Measurements from ENCODE around the gene PATE2.

Gene PATE2

DNA sequence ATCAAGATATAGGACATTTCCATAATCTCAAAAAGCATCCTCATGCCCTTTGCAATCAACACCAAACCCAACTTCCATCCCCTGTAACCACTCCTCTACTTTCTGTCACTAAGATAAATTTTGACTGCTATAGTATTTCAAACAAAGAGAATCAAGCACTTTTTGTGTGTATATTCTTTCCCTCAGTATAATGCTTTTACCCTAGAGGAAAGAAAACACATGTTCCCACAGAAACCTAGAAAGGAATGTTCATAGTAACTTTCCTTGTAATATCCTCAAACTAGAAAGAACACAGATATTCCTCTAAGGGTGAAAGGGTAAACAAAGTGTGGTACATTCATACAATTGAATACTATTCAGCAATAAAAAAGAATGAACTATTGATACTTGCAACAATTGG is 38.0 kb downstream of the PATE2 start:
- H3K79me2 ChIP-seq (ENCODE audit: insufficient read depth, low read depth) = no peaks in the 10 kb centered on the region; the same call in 1 of the 2 replicates
- H2AFZ ChIP-seq (ENCODE audit: low read depth) = no peak overlapping the region
- H4K20me1 ChIP-seq (ENCODE audit: insufficient read depth) = no peaks in the 10 kb centered on the region
- H3K36me3 ChIP-seq (ENCODE audit: insufficient read depth) = no peaks in the 10 kb centered on the region
- TF ChIP-seq, protein P1, sequence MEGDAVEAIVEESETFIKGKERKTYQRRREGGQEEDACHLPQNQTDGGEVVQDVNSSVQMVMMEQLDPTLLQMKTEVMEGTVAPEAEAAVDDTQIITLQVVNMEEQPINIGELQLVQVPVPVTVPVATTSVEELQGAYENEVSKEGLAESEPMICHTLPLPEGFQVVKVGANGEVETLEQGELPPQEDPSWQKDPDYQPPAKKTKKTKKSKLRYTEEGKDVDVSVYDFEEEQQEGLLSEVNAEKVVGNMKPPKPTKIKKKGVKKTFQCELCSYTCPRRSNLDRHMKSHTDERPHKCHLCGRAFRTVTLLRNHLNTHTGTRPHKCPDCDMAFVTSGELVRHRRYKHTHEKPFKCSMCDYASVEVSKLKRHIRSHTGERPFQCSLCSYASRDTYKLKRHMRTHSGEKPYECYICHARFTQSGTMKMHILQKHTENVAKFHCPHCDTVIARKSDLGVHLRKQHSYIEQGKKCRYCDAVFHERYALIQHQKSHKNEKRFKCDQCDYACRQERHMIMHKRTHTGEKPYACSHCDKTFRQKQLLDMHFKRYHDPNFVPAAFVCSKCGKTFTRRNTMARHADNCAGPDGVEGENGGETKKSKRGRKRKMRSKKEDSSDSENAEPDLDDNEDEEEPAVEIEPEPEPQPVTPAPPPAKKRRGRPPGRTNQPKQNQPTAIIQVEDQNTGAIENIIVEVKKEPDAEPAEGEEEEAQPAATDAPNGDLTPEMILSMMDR (conservative IDR thresholded peaks at IDR 0.05; ENCODE audit: low read depth, low read length) = no peak
- no peaks in the 10 kb centered on the region for H3K27me3 ChIP-seq (ENCODE audit: insufficient read depth, low read depth)
- H3K9ac ChIP-seq = no peak overlapping the region
- H3K4me2 ChIP-seq = no peak overlapping the region
- H3K4me1 ChIP-seq (ENCODE audit: low read depth, poor library complexity, severe bottlenecking) = no peaks in the 10 kb centered on the region
- no peak overlapping the region for H3K4me3 ChIP-seq (IDR thresholded peaks at IDR 0.05; ENCODE audit: insufficient read depth, low read depth, low read length)
- H3K27ac ChIP-seq = no peak overlapping the region

DNA sequence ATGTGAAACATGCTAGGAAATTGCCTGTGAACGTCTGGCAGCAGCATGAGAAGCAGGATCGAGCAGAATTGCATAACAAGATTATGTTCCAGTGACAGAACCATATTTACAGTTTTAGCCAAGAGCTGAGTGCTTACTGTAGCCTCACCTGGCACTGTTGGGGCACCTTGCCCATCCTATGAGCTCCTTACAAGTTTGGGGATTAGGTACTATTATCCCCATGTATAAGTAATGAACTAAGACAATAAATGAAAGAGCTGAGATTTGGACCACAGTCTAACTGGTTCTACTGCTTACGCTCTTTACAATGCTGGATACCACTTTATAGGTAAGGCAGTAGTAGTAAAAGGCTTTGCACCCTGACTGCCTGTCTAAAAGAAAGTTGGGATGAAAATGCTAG is 49.7 kb downstream of the PATE2 start:
- Histone ChIP-seq H3K4me3 (IDR thresholded peaks at IDR 0.05; ENCODE audit: insufficient read depth, low read depth, low read length) (no peak overlapping the region), H3K36me3 (ENCODE audit: insufficient read depth) (no peaks in the 10 kb centered on the region), H4K20me1 (ENCODE audit: insufficient read depth) (no peaks in the 10 kb centered on the region), H3K27me3 (ENCODE audit: insufficient read depth, low read depth) (no peaks in the 10 kb centered on the region), H2AFZ (ENCODE audit: low read depth) (no peak overlapping the region), H3K79me2 (ENCODE audit: insufficient read depth, low read depth) (no peaks in the 10 kb centered on the region), H3K4me1 (ENCODE audit: low read depth, poor library complexity, severe bottlenecking) (no peaks in the 10 kb centered on the region), H3K27ac (no peak overlapping the region), H3K9ac (no peak overlapping the region), H3K4me2 (no peak overlapping the region)
- TF ChIP-seq, protein P1 (conservative IDR thresholded peaks at IDR 0.05; ENCODE audit: low read depth, low read length) = no peak
